NCI-H748 (cell line): ENCODE data around the gene TRAF6.
"Not testable (repeated sequence)": the region's sequence is repeated elsewhere in the genome, so short reads cannot be mapped to it uniquely, and the experiment has no call there.

Experiments used
- DNase-seq: peaks from one replicate; lab custom pipeline; 2025; ENCODE audit not compliant: unreplicated experiment; lab: John Stamatoyannopoulos, UW

The TRAF6 gene

GRCh38 chr11:36498721-36499120 lies 11.4 kb downstream of the TRAF6 start:
- no peak for DNase-seq

DNA sequence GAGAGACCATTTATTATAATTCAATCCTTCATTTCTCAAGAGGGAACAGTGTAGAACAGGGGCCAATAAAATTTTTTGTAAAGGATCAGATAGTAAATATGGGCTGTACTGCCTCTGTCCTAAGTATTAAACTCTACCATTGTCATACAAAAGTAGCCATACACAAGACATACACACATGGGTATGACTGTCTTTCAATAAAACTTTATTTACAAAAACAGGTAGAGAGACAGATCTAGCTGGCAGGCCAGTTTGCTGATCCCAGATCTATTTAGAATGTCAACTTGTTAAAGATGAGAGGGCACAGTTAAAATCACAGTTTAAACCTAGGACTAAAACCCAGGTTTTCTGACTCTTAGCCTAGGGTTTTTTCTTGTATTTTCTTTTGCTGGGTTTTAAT lies 16.7 kb downstream of the TRAF6 start:
- no peak for DNase-seq

- DNase-seq, result peak; percentile 50
These were observed 17.3 kb downstream of the TRAF6 start for GRCh38 chr11:36492724-36493304.

- DNase-seq, result no peak
These were observed 19.9 kb downstream of the TRAF6 start for GRCh38 chr11:36490026-36490806.

GRCh38 chr11:36488096-36488495 lies 22.0 kb downstream of the TRAF6 start:
- no peak for DNase-seq

DNA sequence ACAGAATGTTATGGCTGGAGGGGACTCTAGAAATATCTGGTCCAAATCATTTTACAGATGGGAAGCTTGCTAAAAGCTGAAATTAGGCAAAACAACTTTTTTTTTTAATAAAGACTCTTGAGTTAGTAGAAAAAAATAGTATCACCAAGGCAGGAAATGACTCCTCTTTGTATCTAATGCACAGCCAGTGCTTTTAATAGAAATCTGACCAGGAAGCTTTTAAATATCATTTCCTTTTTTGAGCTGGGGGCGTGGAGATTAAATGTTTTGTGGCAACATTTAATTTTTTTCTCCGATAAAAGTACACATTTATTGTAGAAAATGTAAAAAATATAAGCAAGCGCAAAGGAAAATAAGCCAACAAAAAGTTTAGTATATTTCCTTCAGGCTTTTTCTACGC lies 22.5 kb downstream of the TRAF6 start:
- no peak for DNase-seq

GRCh38 chr11:36485298-36486002 lies 24.6 kb downstream of the TRAF6 start:
- DNase-seq, result no peak

DNA sequence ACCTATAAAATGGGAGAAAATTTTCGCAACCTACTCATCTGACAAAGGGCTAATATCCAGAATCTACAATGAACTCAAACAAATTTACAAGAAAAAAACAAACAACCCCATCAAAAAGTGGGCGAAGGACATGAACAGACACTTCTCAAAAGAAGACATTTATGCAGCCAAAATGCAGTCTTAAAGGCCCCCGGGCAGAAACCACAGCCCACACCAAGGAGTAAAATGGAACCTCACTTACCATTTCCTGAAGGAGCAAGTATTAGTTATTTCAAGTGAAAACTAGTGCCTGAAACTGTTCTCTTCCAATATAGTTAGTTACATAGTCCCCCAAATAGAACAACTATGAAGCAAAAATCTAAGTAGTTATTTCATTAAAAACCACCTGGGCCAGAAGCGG lies 27.0 kb downstream of the TRAF6 start:
- not testable (repeated sequence) for DNase-seq

- no peak for DNase-seq
These were observed 29.2 kb downstream of the TRAF6 start for GRCh38 chr11:36480833-36481232.

DNA sequence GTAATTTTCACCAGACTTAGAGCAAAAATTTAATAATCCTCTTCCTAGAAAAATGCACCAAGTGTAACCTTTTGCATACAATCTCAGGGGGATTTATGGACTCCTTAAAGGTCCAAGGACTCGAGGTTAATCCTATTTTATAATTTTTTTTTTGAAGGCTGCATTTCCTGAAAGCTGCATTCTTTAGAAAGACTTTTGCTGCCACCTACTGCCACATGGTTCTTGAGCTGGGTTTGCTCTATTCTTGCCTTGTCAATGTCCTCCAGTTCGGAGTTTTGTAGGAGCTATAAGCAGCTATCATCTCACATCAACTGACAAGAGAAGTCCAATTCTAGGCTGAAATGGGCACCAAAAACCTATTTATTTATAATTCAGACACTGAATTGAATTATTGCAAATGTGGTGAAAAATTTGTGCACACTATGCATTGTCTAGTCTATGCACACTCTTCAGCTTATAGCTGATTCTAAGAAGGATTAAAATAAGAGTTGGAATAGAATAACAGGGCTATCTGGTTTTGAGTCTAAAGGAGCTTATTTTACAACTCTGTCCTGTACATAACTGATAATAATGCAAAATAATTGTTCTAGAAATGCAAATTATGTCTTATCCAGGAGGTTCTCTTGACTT lies 31.3 kb downstream of the TRAF6 start:
- DNase-seq, result peak; percentile 50

DNA sequence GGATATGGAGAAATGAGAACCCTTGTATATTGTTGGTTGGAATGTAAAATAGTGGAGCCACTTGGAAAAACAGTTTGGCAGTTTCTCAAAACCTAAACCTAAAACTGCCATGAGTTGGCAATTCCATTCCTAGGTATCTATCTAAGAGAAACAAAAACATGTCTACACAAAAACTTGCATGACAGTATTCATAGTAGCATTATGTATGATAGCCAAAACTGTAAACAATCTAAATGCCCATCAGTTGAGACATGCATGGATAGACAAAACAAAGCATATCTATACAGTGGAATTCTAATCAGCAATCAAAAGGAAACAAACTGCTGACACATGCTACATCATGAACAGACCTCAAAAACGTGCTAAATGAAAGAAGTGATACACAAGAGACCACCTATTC lies 34.9 kb downstream of the TRAF6 start:
- DNase-seq, result no peak

- DNase-seq, result no peak
These were observed 38.5 kb downstream of the TRAF6 start for GRCh38 chr11:36471577-36471976.

DNA sequence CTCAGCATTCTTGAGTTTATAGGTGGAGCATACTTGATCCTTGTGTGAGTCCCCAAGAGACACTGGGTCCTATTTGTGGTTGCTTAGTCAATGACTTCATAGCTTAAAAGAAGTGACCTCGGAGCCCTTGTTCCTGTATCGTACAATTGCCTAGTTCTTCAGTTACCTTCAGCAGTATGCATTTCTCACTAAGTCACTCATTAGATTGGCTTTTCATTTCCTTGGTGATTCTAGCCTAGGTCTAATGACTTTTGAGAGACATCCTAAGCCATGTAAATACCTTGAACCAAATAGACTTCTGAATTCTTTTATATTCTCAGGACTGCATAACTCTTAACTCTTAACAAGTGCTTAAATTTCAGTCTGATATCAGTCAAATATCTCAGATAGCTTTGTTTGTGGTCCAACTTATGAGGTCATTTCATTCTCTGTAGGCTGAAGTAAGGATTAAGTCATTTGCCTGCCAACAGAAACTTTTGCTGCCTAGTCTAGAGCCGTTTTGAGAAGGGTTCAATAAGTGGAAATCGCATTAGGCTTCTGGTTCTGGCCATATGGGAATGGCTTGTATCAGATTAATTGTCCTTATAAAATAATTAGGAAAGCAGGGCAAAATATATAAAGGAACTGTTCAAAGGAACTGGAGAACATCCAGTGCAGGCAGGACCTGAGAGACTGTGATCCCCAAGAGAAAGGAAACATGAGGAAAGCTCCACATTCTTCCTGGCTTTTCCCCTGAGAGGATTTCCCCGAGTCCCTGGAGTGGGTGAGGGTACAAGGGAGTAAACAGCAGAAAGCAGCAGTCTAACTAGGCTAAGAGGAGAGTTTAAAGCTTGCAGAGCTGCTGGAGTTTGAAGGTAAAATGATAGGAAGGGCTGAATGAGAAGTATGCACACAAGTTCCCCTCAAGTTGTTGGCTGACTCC lies 39.9 kb downstream of the TRAF6 start:
- no peak for DNase-seq

DNA sequence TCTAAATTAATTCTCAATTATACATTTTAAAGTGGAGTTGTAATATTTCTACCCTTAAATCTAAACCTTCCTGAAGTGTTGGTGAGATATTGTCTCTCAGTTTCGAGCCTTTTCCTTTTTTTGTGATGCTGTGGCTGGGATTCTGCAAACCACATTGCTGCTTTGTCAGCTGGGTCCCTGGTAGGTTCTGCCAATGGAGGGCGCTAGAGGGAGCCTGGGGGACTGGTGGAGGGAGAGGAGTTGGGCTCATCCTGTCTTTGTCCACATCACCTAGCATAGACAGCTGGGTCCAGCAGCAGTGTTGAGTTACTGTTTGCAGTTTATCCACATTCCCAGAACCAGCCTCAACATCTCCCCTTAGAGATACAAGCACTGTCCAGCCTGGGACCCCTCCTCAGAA lies 41.0 kb downstream of the TRAF6 start:
- DNase-seq, result peak; percentile 30

- DNase-seq, result no peak
These were observed 42.2 kb downstream of the TRAF6 start for GRCh38 chr11:36467916-36468315.

DNA sequence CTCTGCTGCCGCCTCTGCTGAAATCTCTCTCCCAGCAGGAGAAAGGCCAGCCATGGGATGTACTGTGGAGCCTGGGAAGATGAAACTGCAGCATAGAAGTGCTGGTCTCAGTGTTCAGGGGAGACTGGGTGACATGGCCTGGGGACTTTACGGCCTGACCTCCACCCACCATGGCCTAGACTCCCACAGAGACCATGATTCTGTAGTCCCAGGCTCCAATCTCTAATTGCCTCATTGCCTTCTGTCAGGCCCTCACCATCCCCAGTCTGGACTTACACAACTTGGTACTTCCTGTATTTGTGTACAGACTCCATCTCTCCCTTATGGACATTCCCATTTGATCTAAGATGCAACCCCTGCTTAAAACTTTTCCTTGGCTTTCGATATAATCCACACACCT lies 43.1 kb downstream of the TRAF6 start:
- no peak for DNase-seq

DNA sequence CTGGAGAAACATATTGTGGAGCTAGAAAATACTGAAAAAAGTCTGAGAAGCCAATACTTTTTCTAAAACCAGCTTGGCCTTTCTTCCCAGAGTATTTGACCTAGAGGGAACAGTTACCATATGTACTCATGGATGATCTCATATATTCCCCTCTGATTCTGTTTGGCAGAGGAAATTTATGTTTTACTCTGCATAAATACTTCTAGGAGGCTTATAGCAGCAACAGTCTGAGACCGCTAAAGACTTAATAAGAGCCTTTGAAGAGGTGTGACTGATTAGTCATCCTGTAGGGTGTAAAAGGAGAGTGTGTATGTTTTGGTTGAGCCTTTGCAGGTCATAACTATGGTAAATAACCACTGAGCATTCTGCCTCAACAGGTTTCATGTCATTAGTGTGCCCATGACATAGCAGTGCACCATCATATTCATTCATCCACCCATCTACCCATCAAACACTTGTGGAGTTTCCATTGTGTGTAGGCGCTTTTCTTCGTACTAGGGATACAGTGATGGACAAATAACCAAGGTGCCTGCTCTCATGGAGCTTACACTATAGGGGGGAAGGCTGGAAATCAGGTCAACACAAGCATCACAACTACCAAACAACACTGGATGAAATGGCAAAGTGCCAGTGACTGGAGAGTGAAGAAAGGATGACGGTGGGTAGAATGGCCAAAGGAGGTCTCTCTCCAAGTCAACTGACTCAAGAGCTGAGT lies 44.5 kb downstream of the TRAF6 start:
- no peak for DNase-seq

DNA sequence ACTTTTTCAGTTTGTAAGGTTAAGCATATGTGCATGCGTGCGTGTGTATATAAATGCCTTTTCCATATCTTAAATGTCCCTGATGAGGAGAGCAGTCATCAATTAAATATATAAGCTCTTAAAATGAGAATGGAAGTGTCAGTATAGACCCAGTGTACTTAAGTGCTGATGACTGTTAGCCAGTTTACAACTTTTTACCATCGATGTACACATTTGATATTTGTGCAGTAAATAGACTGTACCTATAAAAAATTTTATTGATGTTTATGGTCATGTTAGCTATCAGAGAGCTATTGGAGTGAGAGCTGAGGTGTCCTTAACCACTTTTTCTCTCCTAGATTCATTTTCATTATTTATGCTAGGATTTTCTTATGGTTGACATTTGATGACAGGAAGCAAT lies 45.4 kb downstream of the TRAF6 start:
- DNase-seq, result no peak

- DNase-seq, result no peak
These were observed 46.3 kb downstream of the TRAF6 start for GRCh38 chr11:36463781-36464180.

- no peak for DNase-seq
These were observed 47.8 kb downstream of the TRAF6 start for GRCh38 chr11:36462321-36462720.
